ENCODE data around the gene SNAPIN. TPM values are rescaled to one million over a fixed set of nuclear protein-coding genes. Genes with fewer than 3 reads are reported as not detected.

SNAPIN gene
- total RNA-seq, 2 donors from 2014 or later, result 23.5 to 25.5 TPM

DNA sequence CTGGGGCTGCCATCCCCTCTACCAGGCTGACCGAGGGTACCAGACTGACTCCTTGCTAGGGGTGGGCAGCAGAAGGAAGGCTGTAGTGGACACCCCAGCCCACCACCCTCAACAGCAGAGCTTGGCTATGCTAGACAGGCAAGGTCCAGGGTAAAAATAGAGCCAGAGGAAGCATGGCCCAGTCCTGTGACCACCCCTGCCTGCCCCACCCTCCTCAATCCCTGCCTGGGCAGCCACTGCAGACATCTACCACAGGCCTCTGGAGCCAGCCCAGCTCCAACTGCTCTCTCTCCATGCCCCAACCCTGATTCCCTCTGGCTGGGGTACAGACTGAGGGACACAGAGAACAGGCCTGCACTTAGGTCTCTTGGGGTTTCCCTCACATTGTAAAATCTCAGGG lies 28.5 kb upstream of the SNAPIN start:
- H3K4me1 Mint-ChIP-seq, result peaks cover 28% of the 10 kb centered on the region
- H3K4me3 ChIP-seq (ENCODE audit: low read length), result no peak overlapping the region
- H3K4me3 Mint-ChIP-seq, result no peak overlapping the region
- H3K36me3 Mint-ChIP-seq (ENCODE audit: low read depth), result peaks cover 19% of the 10 kb centered on the region
- no peaks in the 10 kb centered on the region for H3K4me1 ChIP-seq (ENCODE audit: control insufficient read depth, insufficient read depth, low read length)
- TF ChIP-seq, protein P1, sequence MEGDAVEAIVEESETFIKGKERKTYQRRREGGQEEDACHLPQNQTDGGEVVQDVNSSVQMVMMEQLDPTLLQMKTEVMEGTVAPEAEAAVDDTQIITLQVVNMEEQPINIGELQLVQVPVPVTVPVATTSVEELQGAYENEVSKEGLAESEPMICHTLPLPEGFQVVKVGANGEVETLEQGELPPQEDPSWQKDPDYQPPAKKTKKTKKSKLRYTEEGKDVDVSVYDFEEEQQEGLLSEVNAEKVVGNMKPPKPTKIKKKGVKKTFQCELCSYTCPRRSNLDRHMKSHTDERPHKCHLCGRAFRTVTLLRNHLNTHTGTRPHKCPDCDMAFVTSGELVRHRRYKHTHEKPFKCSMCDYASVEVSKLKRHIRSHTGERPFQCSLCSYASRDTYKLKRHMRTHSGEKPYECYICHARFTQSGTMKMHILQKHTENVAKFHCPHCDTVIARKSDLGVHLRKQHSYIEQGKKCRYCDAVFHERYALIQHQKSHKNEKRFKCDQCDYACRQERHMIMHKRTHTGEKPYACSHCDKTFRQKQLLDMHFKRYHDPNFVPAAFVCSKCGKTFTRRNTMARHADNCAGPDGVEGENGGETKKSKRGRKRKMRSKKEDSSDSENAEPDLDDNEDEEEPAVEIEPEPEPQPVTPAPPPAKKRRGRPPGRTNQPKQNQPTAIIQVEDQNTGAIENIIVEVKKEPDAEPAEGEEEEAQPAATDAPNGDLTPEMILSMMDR (conservative IDR thresholded peaks at IDR 0.05), result no peak
- no peak overlapping the region for H3K27ac Mint-ChIP-seq
- no peak overlapping the region for H3K27ac ChIP-seq (ENCODE audit: low read depth, low read length)
- no peak for DNase-seq
- H3K9me3 Mint-ChIP-seq, result peaks cover 4% of the 10 kb centered on the region
- WGBS, 2 experiments (ENCODE audit: insufficient coverage in 1 of 2, insufficient read length in 1 of 2), result 88% methylated on average over 1 of the region's 1 CpG; no CpG with 5 or more reads in 1 of the 2 experiments
- no peaks in the 10 kb centered on the region for H3K27me3 ChIP-seq (ENCODE audit: control insufficient read depth, insufficient read depth, low read length, poor library complexity, severe bottlenecking)
- H3K9me3 ChIP-seq (ENCODE audit: control insufficient read depth, low read length), result no peaks in the 10 kb centered on the region
- no peaks in the 10 kb centered on the region for H3K27me3 Mint-ChIP-seq (ENCODE audit: insufficient read depth)
- no peak overlapping the region for H3K9ac ChIP-seq (ENCODE audit: extremely low read depth, low read length, poor library complexity, severe bottlenecking)
- peaks cover 12% of the 10 kb centered on the region for H3K36me3 ChIP-seq (ENCODE audit: control insufficient read depth, insufficient read depth, low read length)

DNA sequence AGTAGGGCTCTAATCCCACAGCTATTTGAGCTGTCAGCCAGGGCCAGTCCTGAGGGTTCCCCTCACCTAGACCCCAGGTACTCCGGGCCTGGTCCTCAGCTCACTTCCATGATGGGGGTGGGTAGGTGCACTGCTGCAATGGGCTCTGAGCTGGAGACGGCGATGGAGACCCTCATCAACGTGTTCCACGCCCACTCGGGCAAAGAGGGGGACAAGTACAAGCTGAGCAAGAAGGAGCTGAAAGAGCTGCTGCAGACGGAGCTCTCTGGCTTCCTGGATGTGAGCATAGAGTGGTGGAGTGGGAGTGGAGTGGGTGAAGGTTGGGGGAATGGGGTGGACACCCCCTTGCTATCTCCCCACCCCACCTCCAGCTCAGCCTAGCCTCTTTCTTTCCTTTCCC lies 28.1 kb upstream of the SNAPIN start:
- H3K27me3 Mint-ChIP-seq (ENCODE audit: insufficient read depth), result no peaks in the 10 kb centered on the region
- 92 to 100% methylated on average over 5 to 7 of the region's 7 CpGs for WGBS, 2 experiments (ENCODE audit: insufficient coverage in 1 of 2, insufficient read length in 1 of 2)
- Histone ChIP-seq H3K27me3 (ENCODE audit: control insufficient read depth, insufficient read depth, low read length, poor library complexity, severe bottlenecking) (no peaks in the 10 kb centered on the region), H3K36me3 (ENCODE audit: control insufficient read depth, insufficient read depth, low read length) (peaks cover 9% of the 10 kb centered on the region), H3K4me1 (ENCODE audit: control insufficient read depth, insufficient read depth, low read length) (no peaks in the 10 kb centered on the region), H3K9me3 (ENCODE audit: control insufficient read depth, low read length) (no peaks in the 10 kb centered on the region), H3K27ac (ENCODE audit: low read depth, low read length) (no peak overlapping the region), H3K4me3 (ENCODE audit: low read length) (no peak overlapping the region), H3K9ac (ENCODE audit: extremely low read depth, low read length, poor library complexity, severe bottlenecking) (no peak overlapping the region)
- peaks cover 17% of the 10 kb centered on the region for H3K36me3 Mint-ChIP-seq (ENCODE audit: low read depth)
- H3K4me3 Mint-ChIP-seq, result no peak overlapping the region
- no peak overlapping the region for H3K27ac Mint-ChIP-seq
- no peak for DNase-seq
- TF ChIP-seq, protein P1 (conservative IDR thresholded peaks at IDR 0.05), result no peak
- H3K9me3 Mint-ChIP-seq, result peaks cover 4% of the 10 kb centered on the region
- H3K4me1 Mint-ChIP-seq, result peaks cover 29% of the 10 kb centered on the region

DNA sequence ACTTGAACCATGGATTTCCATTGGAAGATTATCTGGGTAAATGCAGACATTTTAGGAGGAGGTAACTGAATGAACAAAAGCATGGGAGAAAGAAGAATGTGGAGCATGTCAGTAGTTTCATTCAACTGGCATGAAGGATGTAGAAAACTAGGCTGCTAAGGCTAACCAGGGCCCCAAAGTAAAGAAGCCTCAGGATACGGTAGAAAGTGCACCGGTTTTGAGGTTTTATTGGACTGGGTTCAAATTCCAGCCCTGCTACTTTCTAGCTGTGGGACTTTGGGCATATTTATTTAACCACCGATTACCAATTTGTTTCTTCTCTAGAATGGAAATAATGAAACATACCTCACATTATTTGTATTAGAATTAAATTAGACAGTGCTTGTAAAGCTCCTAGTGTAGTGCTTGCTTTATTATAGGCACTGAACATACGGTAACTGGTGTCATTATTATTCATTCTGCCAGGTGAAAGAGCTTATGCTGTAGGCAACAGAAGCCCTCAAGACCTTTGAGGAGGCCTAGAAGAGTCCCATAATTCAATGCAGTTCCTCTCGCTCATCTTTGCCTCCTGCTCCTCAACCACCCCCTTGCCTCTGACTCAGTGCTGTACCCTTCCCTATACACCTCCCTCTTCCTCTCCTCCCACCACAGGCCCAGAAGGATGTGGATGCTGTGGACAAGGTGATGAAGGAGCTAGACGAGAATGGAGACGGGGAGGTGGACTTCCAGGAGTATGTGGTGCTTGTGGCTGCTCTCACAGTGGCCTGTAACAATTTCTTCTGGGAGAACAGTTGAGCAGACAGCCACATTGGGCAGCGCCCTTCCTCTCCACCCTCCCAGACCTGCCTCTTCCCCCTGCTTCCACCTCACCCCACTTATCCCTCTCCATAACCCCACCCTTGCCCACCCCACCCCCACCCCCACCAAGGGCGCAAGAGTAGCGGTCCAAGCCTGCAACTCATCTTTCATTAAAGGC lies 27.2 kb upstream of the SNAPIN start:
- Histone ChIP-seq H3K36me3 (ENCODE audit: control insufficient read depth, insufficient read depth, low read length) (peaks cover 12% of the 10 kb centered on the region), H3K9me3 (ENCODE audit: control insufficient read depth, low read length) (peaks cover under 1% of the 10 kb centered on the region), H3K27ac (ENCODE audit: low read depth, low read length) (no peak overlapping the region), H3K4me1 (ENCODE audit: control insufficient read depth, insufficient read depth, low read length) (no peaks in the 10 kb centered on the region), H3K9ac (ENCODE audit: extremely low read depth, low read length, poor library complexity, severe bottlenecking) (no peak overlapping the region), H3K4me3 (ENCODE audit: low read length) (no peak overlapping the region), H3K27me3 (ENCODE audit: control insufficient read depth, insufficient read depth, low read length, poor library complexity, severe bottlenecking) (no peaks in the 10 kb centered on the region)
- no peak overlapping the region for H3K27ac Mint-ChIP-seq
- peaks cover 24% of the 10 kb centered on the region for H3K4me1 Mint-ChIP-seq
- TF ChIP-seq, protein P1 (conservative IDR thresholded peaks at IDR 0.05), result no peak
- peaks cover 19% of the 10 kb centered on the region for H3K36me3 Mint-ChIP-seq (ENCODE audit: low read depth)
- peaks cover 4% of the 10 kb centered on the region for H3K9me3 Mint-ChIP-seq
- DNase-seq, result no peak
- H3K27me3 Mint-ChIP-seq (ENCODE audit: insufficient read depth), result no peaks in the 10 kb centered on the region
- WGBS, 2 experiments (ENCODE audit: insufficient coverage in 1 of 2, insufficient read length in 1 of 2), result 95 to 98% methylated on average over 3 to 7 of the region's 10 CpGs
- no peak overlapping the region for H3K4me3 Mint-ChIP-seq
